ENCODE data around the gene USP17L19. TPM values are rescaled to one million over a fixed set of nuclear protein-coding genes. Genes with fewer than 3 reads are reported as not detected.
"Not testable (repeated sequence)": the region's sequence is repeated elsewhere in the genome, so short reads cannot be mapped to it uniquely, and the experiment has no call there.

The USP17L19 gene
- total RNA-seq, 1 donor from 2014 or later = not detected

DNA sequence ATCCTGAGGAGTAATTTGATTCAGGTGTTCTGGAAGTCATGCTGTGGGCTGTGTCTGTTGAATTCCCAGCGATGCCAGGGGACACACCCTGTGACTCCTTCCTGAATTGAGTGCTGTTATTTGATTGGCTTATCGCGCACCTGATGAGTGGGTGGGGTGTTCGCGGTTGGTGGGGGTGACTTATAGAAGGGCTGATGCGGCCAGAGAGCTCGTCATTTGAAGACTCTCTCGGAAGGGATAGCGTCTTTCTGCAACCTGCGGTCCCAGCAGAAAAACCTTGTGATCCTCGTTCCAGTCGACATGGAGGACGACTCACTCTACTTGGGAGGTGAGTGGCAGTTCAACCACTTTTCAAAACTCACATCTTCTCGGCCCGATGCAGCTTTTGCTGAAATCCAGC, 4.6 kb downstream of the USP17L19 start, which contains the start of gene USP17L20:
Gene USP17L20, plus strand, starts transcription at position 301 of the 400 bp plus-strand sequence. Its CDS starts 0 bp downstream, at position 301.
- not testable (repeated sequence) for H3K36me3 Mint-ChIP-seq (ENCODE audit: unreplicated experiment); DNase-seq; H3K4me3 Mint-ChIP-seq (ENCODE audit: unreplicated experiment); H3K9me3 Mint-ChIP-seq (ENCODE audit: unreplicated experiment); H3K4me1 Mint-ChIP-seq (ENCODE audit: low read depth, unreplicated experiment); H3K27me3 Mint-ChIP-seq (ENCODE audit: unreplicated experiment); H3K27ac Mint-ChIP-seq (ENCODE audit: unreplicated experiment)

DNA sequence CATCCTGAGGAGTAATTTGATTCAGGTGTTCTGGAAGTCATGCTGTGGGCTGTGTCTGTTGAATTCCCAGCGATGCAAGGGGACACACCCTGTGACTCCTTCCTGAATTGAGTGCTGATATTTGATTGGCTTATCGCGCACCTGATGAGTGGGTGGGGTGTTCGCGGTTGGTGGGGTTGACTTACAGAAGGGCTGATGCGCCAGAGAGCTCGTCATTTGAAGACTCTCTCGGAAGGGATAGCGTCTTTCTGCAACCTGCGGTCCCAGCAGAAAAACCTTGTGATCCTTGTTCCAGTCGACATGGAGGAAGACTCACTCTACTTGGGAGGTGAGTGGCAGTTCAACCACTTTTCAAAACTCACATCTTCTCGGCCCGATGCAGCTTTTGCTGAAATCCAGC, 9.4 kb downstream of the USP17L19 start, which contains the start of gene USP17L21:
Gene USP17L21, plus strand, starts transcription at position 301 of the 400 bp plus-strand sequence. Its CDS starts 0 bp downstream, at position 301.
- not testable (repeated sequence) for H3K4me1 Mint-ChIP-seq (ENCODE audit: low read depth, unreplicated experiment); H3K36me3 Mint-ChIP-seq (ENCODE audit: unreplicated experiment); H3K4me3 Mint-ChIP-seq (ENCODE audit: unreplicated experiment); H3K27ac Mint-ChIP-seq (ENCODE audit: unreplicated experiment); DNase-seq; H3K27me3 Mint-ChIP-seq (ENCODE audit: unreplicated experiment); H3K9me3 Mint-ChIP-seq (ENCODE audit: unreplicated experiment)

- not testable (repeated sequence) for DNase-seq; H3K27ac Mint-ChIP-seq (ENCODE audit: unreplicated experiment); H3K36me3 Mint-ChIP-seq (ENCODE audit: unreplicated experiment); H3K9me3 Mint-ChIP-seq (ENCODE audit: unreplicated experiment); H3K4me1 Mint-ChIP-seq (ENCODE audit: low read depth, unreplicated experiment); H3K27me3 Mint-ChIP-seq (ENCODE audit: unreplicated experiment); H3K4me3 Mint-ChIP-seq (ENCODE audit: unreplicated experiment)
Measured at GRCh38 chr4:9267319-9267718, 14.1 kb downstream of the USP17L19 start, which contains the start of gene USP17L22. Gene USP17L22, plus strand, starts transcription at chr4:9267619. Its CDS starts 0 bp downstream, at chr4:9267619.

DNA sequence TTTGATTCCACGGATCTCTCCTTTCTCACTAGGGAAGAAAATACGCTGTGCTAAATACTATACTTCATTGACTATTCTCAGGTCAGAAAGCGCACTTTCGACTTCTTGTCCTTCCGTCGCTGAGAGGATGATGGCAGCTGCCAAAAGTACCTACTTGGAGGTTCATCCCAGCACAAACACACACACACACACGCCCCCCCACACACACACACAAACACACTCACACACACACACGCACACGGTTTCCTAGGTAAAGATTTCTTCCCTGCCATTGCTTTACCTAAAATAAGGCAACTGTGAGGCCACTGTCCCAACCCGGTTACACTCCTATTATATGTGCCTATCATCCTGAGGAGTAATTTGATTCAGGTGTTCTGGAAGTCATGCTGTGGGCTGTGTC, 18.5 kb downstream of the USP17L19 start:
- H3K9me3 Mint-ChIP-seq (ENCODE audit: unreplicated experiment); H3K4me1 Mint-ChIP-seq (ENCODE audit: low read depth, unreplicated experiment); H3K4me3 Mint-ChIP-seq (ENCODE audit: unreplicated experiment); H3K36me3 Mint-ChIP-seq (ENCODE audit: unreplicated experiment); H3K27ac Mint-ChIP-seq (ENCODE audit: unreplicated experiment); H3K27me3 Mint-ChIP-seq (ENCODE audit: unreplicated experiment): not testable (repeated sequence)
- DNase-seq = peak; percentile 10

Other genes starting within 250 kb of the USP17L19 start
- not detected for gene FAM90A26, start 83.0 kb upstream of the USP17L19 start, total RNA-seq (ENCODE audit: unreplicated experiment)
- gene USP17L10, start 42.7 kb upstream of the USP17L19 start, total RNA-seq (ENCODE audit: unreplicated experiment) = not detected
- 0.42 TPM for gene USP17L11, start 38.0 kb upstream of the USP17L19 start, total RNA-seq (ENCODE audit: unreplicated experiment)
- gene USP17L12, start 33.2 kb upstream of the USP17L19 start, total RNA-seq (ENCODE audit: unreplicated experiment) = not detected
- gene USP17L13, start 28.5 kb upstream of the USP17L19 start, total RNA-seq (ENCODE audit: unreplicated experiment) = not detected
- not detected for gene USP17L15, start 19.0 kb upstream of the USP17L19 start, total RNA-seq (ENCODE audit: unreplicated experiment)
- not detected for gene USP17L17, start 9.5 kb upstream of the USP17L19 start, total RNA-seq (ENCODE audit: unreplicated experiment)
- gene USP17L18, start 4.7 kb upstream of the USP17L19 start, total RNA-seq (ENCODE audit: unreplicated experiment) = not detected
- not detected for gene USP17L20, start 4.7 kb downstream of the USP17L19 start, total RNA-seq (ENCODE audit: unreplicated experiment)
- gene USP17L21, start 9.5 kb downstream of the USP17L19 start, total RNA-seq (ENCODE audit: unreplicated experiment) = not detected
- gene USP17L22, start 14.2 kb downstream of the USP17L19 start, total RNA-seq (ENCODE audit: unreplicated experiment) = not detected
- gene USP17L24, start 71.8 kb downstream of the USP17L19 start, total RNA-seq (ENCODE audit: unreplicated experiment) = not detected
- not detected for gene USP17L25, start 76.5 kb downstream of the USP17L19 start, total RNA-seq (ENCODE audit: unreplicated experiment)
- gene USP17L26, start 81.3 kb downstream of the USP17L19 start, total RNA-seq (ENCODE audit: unreplicated experiment) = not detected
- gene USP17L5, start 86.0 kb downstream of the USP17L19 start, total RNA-seq (ENCODE audit: unreplicated experiment) = not detected
- not detected for gene USP17L27, start 90.8 kb downstream of the USP17L19 start, total RNA-seq (ENCODE audit: unreplicated experiment)
- not detected for gene USP17L28, start 95.5 kb downstream of the USP17L19 start, total RNA-seq (ENCODE audit: unreplicated experiment)
- not detected for gene USP17L29, start 100.3 kb downstream of the USP17L19 start, total RNA-seq (ENCODE audit: unreplicated experiment)
- gene USP17L30, start 109.8 kb downstream of the USP17L19 start, total RNA-seq (ENCODE audit: unreplicated experiment) = not detected
- gene DEFB131A, start 191.0 kb downstream of the USP17L19 start, total RNA-seq (ENCODE audit: unreplicated experiment) = not detected